Fibroblast of the aortic adventitia (primary cell): ENCODE measurements around the gene STRN3. TPM values are rescaled to one million over a fixed set of nuclear protein-coding genes. Genes with fewer than 3 reads are reported as not detected.
A peak's percentile ranks its signal among the peaks of the same experiment; 100 is the strongest.

Experiments
- DNase-seq: peaks from one replicate; pipeline ENCODE4 v3.0.0-alpha.2; 2010; ENCODE audit warnings: low read depth
- H3K4me3 ChIP-seq: 2 replicates; pipeline ENCODE4 v1.5.1; 2011; ENCODE audit warnings: low read depth, mild to moderate bottlenecking, control low read depth, low read length, moderate library complexity
- total RNA-seq: library from RNA; depleted of rRNA; stranded (reverse); fragments of >200 nt; gene quantifications from 2 replicates; pipeline ENCODE4 v1.2.3, GENCODE V29; 2012; ENCODE audit warnings: low replicate concordance
- TF ChIP-seq, protein P1 (sequence below): IDR thresholded peaks from 2 replicates; pipeline ENCODE4 v1.5.1; 2011; ENCODE audit warnings: mild to moderate bottlenecking, low read length, control low read depth, inconsistent platforms; ENCODE audit not compliant: insufficient read depth

Gene STRN3
- total RNA-seq, 1 donor, result 51.1 TPM

DNA sequence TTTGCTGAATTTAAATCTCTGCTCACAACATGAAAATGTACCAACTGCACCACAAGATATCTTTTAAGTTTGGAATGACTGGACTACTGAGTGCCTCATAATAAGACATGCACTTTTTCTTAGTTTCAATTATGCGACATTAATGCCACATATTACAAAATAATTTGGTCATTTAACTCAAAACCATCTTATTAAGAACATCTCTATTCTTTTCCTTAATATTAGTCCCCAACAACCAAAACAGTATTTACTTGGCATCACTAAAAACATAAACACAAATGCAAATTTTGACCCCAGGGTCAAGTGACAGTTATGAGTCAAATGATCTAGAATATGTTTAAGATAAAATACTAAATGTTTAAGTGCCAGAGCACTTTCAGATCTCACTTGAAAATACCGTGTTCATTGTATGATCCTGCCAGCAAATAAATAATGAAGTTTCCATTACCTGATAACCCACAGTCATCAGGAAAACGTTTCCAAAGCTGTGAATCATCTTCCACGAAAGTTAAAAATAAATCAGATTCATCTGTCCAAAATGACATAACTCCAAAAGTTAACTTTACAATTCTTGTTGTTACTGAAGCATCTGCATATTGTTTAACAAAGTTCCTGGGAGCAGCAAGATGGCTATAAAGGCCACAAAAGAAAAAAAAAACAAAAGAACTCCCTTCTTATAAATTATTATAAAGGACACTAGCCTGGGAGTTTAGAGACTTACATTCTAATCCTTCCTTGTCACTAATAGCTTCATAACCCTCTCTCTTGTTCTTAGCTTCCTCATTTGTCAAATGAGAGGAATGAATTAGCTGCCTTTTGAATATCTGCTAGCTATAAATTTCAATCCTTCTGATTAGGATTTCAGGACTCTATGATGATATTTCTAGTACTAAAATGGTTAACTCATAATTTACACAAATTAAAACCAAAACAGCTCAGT lies 31.2 kb downstream of the STRN3 start:
- peak; percentile 68 for DNase-seq
- H3K4me3 ChIP-seq, result no peak overlapping the region

DNA sequence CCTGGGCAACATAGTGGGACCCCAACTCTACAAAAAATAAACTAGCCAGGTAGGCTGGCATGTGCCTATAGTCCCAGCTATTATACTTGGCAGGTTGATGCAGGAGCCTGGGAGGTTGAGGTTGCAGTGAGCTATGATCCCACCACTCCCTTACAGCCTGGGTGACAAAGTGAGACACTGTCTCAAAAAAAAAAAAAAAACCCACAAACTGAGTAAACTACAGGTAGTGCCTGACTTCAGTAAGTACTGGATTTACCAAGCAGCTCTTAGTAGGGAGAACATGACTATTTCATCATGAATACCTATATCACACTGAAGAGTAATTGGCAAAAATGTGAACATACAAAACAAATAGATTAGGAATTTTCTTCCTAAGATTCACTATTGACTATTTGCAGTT lies 33.1 kb downstream of the STRN3 start:
- DNase-seq, result no peak
- H3K4me3 ChIP-seq, result no peak overlapping the region
- TF ChIP-seq, protein P1, sequence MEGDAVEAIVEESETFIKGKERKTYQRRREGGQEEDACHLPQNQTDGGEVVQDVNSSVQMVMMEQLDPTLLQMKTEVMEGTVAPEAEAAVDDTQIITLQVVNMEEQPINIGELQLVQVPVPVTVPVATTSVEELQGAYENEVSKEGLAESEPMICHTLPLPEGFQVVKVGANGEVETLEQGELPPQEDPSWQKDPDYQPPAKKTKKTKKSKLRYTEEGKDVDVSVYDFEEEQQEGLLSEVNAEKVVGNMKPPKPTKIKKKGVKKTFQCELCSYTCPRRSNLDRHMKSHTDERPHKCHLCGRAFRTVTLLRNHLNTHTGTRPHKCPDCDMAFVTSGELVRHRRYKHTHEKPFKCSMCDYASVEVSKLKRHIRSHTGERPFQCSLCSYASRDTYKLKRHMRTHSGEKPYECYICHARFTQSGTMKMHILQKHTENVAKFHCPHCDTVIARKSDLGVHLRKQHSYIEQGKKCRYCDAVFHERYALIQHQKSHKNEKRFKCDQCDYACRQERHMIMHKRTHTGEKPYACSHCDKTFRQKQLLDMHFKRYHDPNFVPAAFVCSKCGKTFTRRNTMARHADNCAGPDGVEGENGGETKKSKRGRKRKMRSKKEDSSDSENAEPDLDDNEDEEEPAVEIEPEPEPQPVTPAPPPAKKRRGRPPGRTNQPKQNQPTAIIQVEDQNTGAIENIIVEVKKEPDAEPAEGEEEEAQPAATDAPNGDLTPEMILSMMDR, result no peak

More for the DNA sequence above, 31.2 kb downstream of the STRN3 start:
- TF ChIP-seq, protein P1, result no peak

DNA sequence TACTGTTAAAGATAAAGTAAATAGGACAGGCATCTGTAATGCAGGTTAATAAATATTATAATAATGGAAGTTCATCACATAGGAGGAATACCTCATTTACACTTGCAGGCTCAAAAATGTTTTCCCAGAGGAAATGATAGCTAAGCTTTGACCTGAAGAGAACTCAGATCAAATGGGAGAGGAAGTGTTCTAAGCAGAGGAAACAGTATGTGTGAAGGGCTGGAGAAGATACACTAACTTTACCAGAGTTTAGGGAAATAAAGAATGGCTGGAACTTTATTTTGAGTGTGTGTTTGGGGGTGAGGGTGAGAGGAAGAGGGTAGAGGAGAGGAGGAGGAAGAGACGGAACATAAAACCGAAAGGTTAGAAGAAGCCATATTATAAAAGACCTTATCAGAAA lies 34.8 kb downstream of the STRN3 start:
- TF ChIP-seq, protein P1, result no peak
- no peak overlapping the region for H3K4me3 ChIP-seq
- no peak for DNase-seq

DNA sequence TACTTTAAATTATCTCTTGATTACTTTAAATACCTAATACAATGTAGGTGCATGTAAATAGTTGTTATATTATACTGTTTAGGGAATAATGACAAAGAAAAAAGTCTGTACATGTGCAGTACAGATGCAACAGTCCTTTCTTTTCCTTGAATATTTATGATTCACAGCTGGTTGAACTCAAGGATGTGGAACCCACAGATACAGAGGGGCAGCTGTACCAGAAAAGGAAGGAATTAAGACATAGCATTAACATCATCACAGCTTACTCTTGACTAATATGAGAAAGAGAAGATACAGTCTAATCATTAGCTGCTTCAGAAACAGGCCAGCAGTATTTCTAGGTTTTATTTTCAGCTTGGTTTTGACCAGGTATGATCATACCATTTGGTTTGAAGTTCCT lies 35.4 kb downstream of the STRN3 start:
- no peak overlapping the region for H3K4me3 ChIP-seq
- TF ChIP-seq, protein P1, result no peak
- no peak for DNase-seq

DNA sequence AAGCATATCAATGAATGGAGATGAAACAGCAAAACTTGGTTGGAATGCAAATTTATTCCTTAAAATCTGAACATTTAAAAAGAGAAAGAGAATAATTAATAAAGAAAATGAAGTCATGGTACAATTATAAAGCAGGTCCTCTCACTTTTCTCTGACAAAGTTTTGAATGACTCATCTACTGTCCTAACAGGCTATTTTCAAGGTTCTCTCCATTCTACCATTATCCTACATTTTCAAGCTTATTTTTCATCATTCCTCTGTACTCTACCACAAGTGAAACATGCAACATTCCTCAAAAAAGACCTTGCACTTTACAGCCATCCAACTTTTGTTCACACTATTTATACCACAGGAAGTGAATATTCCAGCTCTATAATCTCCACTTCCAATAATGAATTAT lies 37.7 kb downstream of the STRN3 start:
- H3K4me3 ChIP-seq, result no peak overlapping the region
- DNase-seq, result peak; percentile 32
- TF ChIP-seq, protein P1, result no peak

DNA sequence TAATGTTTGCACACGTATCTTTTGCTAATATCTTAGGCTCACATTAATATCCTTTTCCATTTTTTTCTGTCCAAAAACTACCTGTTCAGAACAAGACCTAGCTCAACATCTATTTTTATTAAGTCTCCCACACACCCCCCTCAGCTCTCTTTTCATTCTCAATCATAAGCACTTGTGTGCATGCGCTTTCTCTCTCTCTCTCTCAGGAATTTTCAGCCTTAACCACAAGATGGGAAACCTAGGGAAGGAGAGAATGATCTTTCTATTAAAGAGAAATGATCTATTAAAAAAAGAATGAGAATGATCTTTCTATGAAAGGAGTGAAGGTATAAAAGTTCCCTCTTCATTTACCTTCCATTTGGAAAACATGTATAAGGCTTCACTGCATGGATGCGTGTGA lies 40.4 kb downstream of the STRN3 start:
- TF ChIP-seq, protein P1, result no peak
- no peak overlapping the region for H3K4me3 ChIP-seq
- DNase-seq, result no peak
